HEK293T (cell line): Measurements from ENCODE around the gene HEYL.

Source experiments
- CTCF ChIA-PET: fragments of 350-600 bp; formaldehyde crosslinking; extraction: SDS; loops from one replicate; lab custom pipeline; 2021; ENCODE audit warnings: antibody characterized with exemption, inconsistent platforms; lab: Yijun Ruan, JAX
- POLR2A ChIA-PET: fragments of 350-600 bp; formaldehyde crosslinking; extraction: SDS; loops from one replicate; lab custom pipeline; 2020; ENCODE audit warnings: antibody characterized with exemption, inconsistent platforms; lab: Yijun Ruan, JAX
- DNase-seq: peaks from one replicate; pipeline ENCODE4 v3.0.0; 2012; ENCODE audit warnings: mixed read lengths; ENCODE audit errors: extremely low spot score
- ARNT ChIP-seq: fragments of 450-650 bp; IDR thresholded peaks from 2 replicates; pipeline ENCODE4 v1.6.1; 2017; ENCODE audit warnings: mild to moderate bottlenecking
- BHLHE40 ChIP-seq: fragments of 450-650 bp; IDR thresholded peaks from 2 replicates; pipeline ENCODE4 v1.6.1; 2016; ENCODE audit warnings: mild to moderate bottlenecking, moderate library complexity, borderline replicate concordance
- CTBP1 ChIP-seq: fragments of 450-650 bp; IDR thresholded peaks from 2 replicates; pipeline ENCODE4 v1.6.1; 2016; ENCODE audit warnings: borderline replicate concordance
- ELF4 ChIP-seq: fragments of 450-650 bp; IDR thresholded peaks from 2 replicates; pipeline ENCODE4 v1.6.1; 2017; ENCODE audit warnings: antibody characterized with exemption
- FOXA1 ChIP-seq: fragments of 450-650 bp; IDR thresholded peaks from 2 replicates; pipeline ENCODE4 v1.6.1; 2016; ENCODE audit warnings: mild to moderate bottlenecking
- FOXK2 ChIP-seq: fragments of 450-650 bp; IDR thresholded peaks from 2 replicates; pipeline ENCODE4 v1.6.1; 2016; ENCODE audit warnings: mild to moderate bottlenecking
- FOXM1 ChIP-seq: fragments of 450-650 bp; IDR thresholded peaks from 2 replicates; pipeline ENCODE4 v1.6.1; 2017; ENCODE audit warnings: mild to moderate bottlenecking, borderline replicate concordance
- HDGF ChIP-seq: fragments of 450-650 bp; IDR thresholded peaks from 2 replicates; pipeline ENCODE4 v1.6.1; 2017; ENCODE audit warnings: antibody characterized with exemption, borderline replicate concordance
- L3MBTL2 ChIP-seq: fragments of 450-650 bp; conservative IDR thresholded peaks from 2 replicates; pipeline ENCODE4 v1.6.1; 2016; ENCODE audit warnings: mild to moderate bottlenecking
- LEF1 ChIP-seq: fragments of 450-650 bp; IDR thresholded peaks from 2 replicates; pipeline ENCODE4 v1.6.1; 2017; ENCODE audit warnings: mild to moderate bottlenecking, borderline replicate concordance
- NFRKB ChIP-seq: fragments of 450-650 bp; IDR thresholded peaks from 2 replicates; pipeline ENCODE4 v1.6.1; 2016; ENCODE audit warnings: mild to moderate bottlenecking, moderate library complexity
- PKNOX1 ChIP-seq: fragments of 450-650 bp; IDR thresholded peaks from 2 replicates; pipeline ENCODE4 v1.6.1; 2016
- SP1 ChIP-seq: fragments of 450-650 bp; IDR thresholded peaks from 2 replicates; pipeline ENCODE4 v1.6.1; 2017
- SUZ12 ChIP-seq: fragments of 450-650 bp; IDR thresholded peaks from 2 replicates; pipeline ENCODE4 v1.6.1; 2016; ENCODE audit warnings: mild to moderate bottlenecking
- TARDBP ChIP-seq: fragments of 450-650 bp; IDR thresholded peaks from 2 replicates; pipeline ENCODE4 v1.6.1; 2016
- ZNF384 ChIP-seq: fragments of 450-650 bp; IDR thresholded peaks from 2 replicates; pipeline ENCODE4 v1.6.1; 2016

HEYL gene

GRCh38 chr1:39623053-39623452, 16.4 kb downstream of the HEYL start:
- CTCF ChIA-PET, result no interaction called here
- POLR2A ChIA-PET, result no interaction called here
- TF ChIP-seq ELF4, result no peak
- no peak for TF ChIP-seq FOXM1
- no peak for TF ChIP-seq TARDBP
- TF ChIP-seq ARNT, result no peak
- TF ChIP-seq NFRKB, result no peak
- no peak for TF ChIP-seq HDGF
- no peak for TF ChIP-seq SP1
- TF ChIP-seq PKNOX1, result no peak
- no peak for TF ChIP-seq FOXA1
- no peak for TF ChIP-seq LEF1
- TF ChIP-seq ZNF384, result no peak
- DNase-seq, result no peak

GRCh38 chr1:39622427-39622826, 17.0 kb downstream of the HEYL start:
- POLR2A ChIA-PET, result interaction anchor here (0.9 kb wide), 1 partner anchor 17 kb away, joined by 3 read pairs; the partner anchor contains the start of gene HEYL
- TF ChIP-seq L3MBTL2 (no peak), ARNT (no peak), LEF1 (no peak), SP1 (no peak), HDGF (no peak), FOXM1 (no peak), ELF4 (no peak), NFRKB (no peak), PKNOX1 (no peak), TARDBP (no peak), ZNF384 (no peak), SUZ12 (no peak), BHLHE40 (no peak), FOXA1 (no peak)
- DNase-seq, result no peak
- CTCF ChIA-PET, result no interaction called here

- TF ChIP-seq BHLHE40 (no peak), TARDBP (no peak), HDGF (no peak), ZNF384 (no peak), FOXK2 (no peak), NFRKB (no peak), SP1 (no peak), ELF4 (no peak), SUZ12 (no peak), LEF1 (no peak), FOXA1 (no peak), CTBP1 (no peak), PKNOX1 (no peak), ARNT (no peak), FOXM1 (no peak), L3MBTL2 (no peak)
- POLR2A ChIA-PET, result no interaction called here
- no peak for DNase-seq
- CTCF ChIA-PET, result no interaction called here
Observed at GRCh38 chr1:39620659-39621165, 18.7 kb downstream of the HEYL start.

GRCh38 chr1:39617488-39618049, 21.9 kb downstream of the HEYL start:
- POLR2A ChIA-PET, result interaction anchor here (0.7 kb wide), 1 partner anchor 12 kb away, joined by 3 read pairs; no protein-coding TSS in a partner anchor
- CTCF ChIA-PET, result interaction anchor here (1.2 kb wide), 1 partner anchor 11 kb away, joined by 5 read pairs; no protein-coding TSS in a partner anchor
- DNase-seq, result no peak
- TF ChIP-seq HDGF (no peak), PKNOX1 (no peak), TARDBP (no peak), ELF4 (no peak), SUZ12 (no peak), ZNF384 (no peak), ARNT (no peak), FOXM1 (no peak), LEF1 (no peak), FOXA1 (no peak), CTBP1 (no peak), BHLHE40 (no peak), FOXK2 (no peak), L3MBTL2 (no peak), SP1 (no peak), NFRKB (no peak)

GRCh38 chr1:39615086-39615673, 24.3 kb downstream of the HEYL start:
- TF ChIP-seq LEF1 (no peak), NFRKB (no peak), HDGF (no peak), ELF4 (no peak), PKNOX1 (no peak), L3MBTL2 (no peak), FOXA1 (no peak), SP1 (no peak), FOXM1 (no peak), BHLHE40 (no peak), ZNF384 (no peak)
- DNase-seq, result no peak
- POLR2A ChIA-PET, result no interaction called here
- CTCF ChIA-PET, result interaction anchor here (0.6 kb wide), 1 partner anchor 797 kb away, joined by 3 read pairs; no protein-coding TSS in a partner anchor
